Activated T-helper 2 cell treated with anti-CD3 and anti-CD28 coated beads, Interferon-gamma antibody, Interleukin-2, Interleukin-4, amounts not matched to agents 10 μg/mL and 5 μg/mL and 100 μg/mL, durations not matched to agents 14 hours and 24 hours and 36 hours (primary cell): ENCODE data around the gene PDE7B. TPM values are rescaled to one million over a fixed set of nuclear protein-coding genes. Genes with fewer than 3 reads are reported as not detected.
"Not testable (repeated sequence)": the region's sequence is repeated elsewhere in the genome, so short reads cannot be mapped to it uniquely, and the experiment has no call there.

ENCODE experiments used
- DNase-seq: peaks from one replicate; pipeline ENCODE4 v3.0.0; 2021; ENCODE audit warnings: low spot score
- H3K27ac Mint-ChIP-seq: one replicate; pipeline ENCODE4 v1.8.0; 2021; ENCODE audit warnings: mixed read lengths
- H3K27me3 Mint-ChIP-seq: one replicate; pipeline ENCODE4 v1.8.0; 2021; ENCODE audit warnings: low read depth, mixed read lengths
- H3K36me3 Mint-ChIP-seq: one replicate; pipeline ENCODE4 v1.8.0; 2021; ENCODE audit warnings: low read depth, mixed read lengths
- H3K4me1 Mint-ChIP-seq: one replicate; pipeline ENCODE4 v1.8.0; 2021; ENCODE audit warnings: low read depth, mixed read lengths
- H3K4me3 Mint-ChIP-seq: one replicate; pipeline ENCODE4 v1.8.0; 2021; ENCODE audit warnings: low read depth, mild to moderate bottlenecking, moderate library complexity, mixed read lengths
- H3K9me3 Mint-ChIP-seq: one replicate; pipeline ENCODE4 v1.8.0; 2021; ENCODE audit warnings: mixed read lengths
- intact Hi-C: fragments of 100-400 bp; cut with micrococcal nuclease; formaldehyde crosslinking; loops from one replicate; pipeline ENCODE4 v1.15.1; 2023
- total RNA-seq: library from RNA; stranded (reverse); gene quantifications from 2 replicates; pipeline ENCODE4 v1.2.3, GENCODE V29; 2022

Gene PDE7B
- total RNA-seq, 1 donor from 2014 or later = 28.8 TPM

- H3K27ac Mint-ChIP-seq = peak overlapping the region; percentile 81
- intact Hi-C loops = loop anchor here (1.0 to 5.0 kb wide), 8 partner anchors 14 to 348 kb away; no protein-coding TSS in a partner anchor
Measured at GRCh38 chr6:135854799-135855198, 3.3 kb downstream of the PDE7B start.

GRCh38 chr6:135858931-135859330 lies 7.4 kb downstream of the PDE7B start:
- Mint-ChIP-seq H3K27ac (no peak overlapping the region), H3K27me3 (no peaks in the 10 kb centered on the region), H3K36me3 (peaks cover 71% of the 10 kb centered on the region), H3K9me3 (no peaks in the 10 kb centered on the region), H3K4me3 (no peak overlapping the region), H3K4me1 (peaks cover 51% of the 10 kb centered on the region)
- no peak for DNase-seq
- intact Hi-C loops = no loop called here

More at GRCh38 chr6:135854799-135855198, 3.3 kb downstream of the PDE7B start:
- H3K9me3 Mint-ChIP-seq = no peaks in the 10 kb centered on the region
- H3K36me3 Mint-ChIP-seq = peaks cover 64% of the 10 kb centered on the region
- DNase-seq = no peak
- H3K27me3 Mint-ChIP-seq = no peaks in the 10 kb centered on the region
- peak overlapping the region; percentile 94 for H3K4me3 Mint-ChIP-seq
- H3K4me1 Mint-ChIP-seq = peaks cover 47% of the 10 kb centered on the region

- peaks cover 12% of the 10 kb centered on the region for H3K9me3 Mint-ChIP-seq
- no peak overlapping the region for H3K4me3 Mint-ChIP-seq
- H3K36me3 Mint-ChIP-seq = peaks cover 69% of the 10 kb centered on the region
- intact Hi-C loops = no loop called here
- peaks cover 40% of the 10 kb centered on the region for H3K4me1 Mint-ChIP-seq
- H3K27ac Mint-ChIP-seq = no peak overlapping the region
- H3K27me3 Mint-ChIP-seq = no peaks in the 10 kb centered on the region
- DNase-seq = no peak
Measured at GRCh38 chr6:135860361-135860760, 8.9 kb downstream of the PDE7B start.

- peaks cover 36% of the 10 kb centered on the region for H3K4me1 Mint-ChIP-seq
- intact Hi-C loops = no loop called here
- H3K27me3 Mint-ChIP-seq = no peaks in the 10 kb centered on the region
- H3K36me3 Mint-ChIP-seq = peaks cover 66% of the 10 kb centered on the region
- H3K4me3 Mint-ChIP-seq = no peak overlapping the region
- H3K9me3 Mint-ChIP-seq = peaks cover 14% of the 10 kb centered on the region
- no peak overlapping the region for H3K27ac Mint-ChIP-seq
- DNase-seq = no peak
Measured at GRCh38 chr6:135861189-135861588, 9.7 kb downstream of the PDE7B start.

GRCh38 chr6:135864929-135865328 lies 13.4 kb downstream of the PDE7B start:
- intact Hi-C loops = not testable (repeated sequence)

GRCh38 chr6:135866445-135867123 lies 15.1 kb downstream of the PDE7B start:
- no peak for DNase-seq
- no peak overlapping the region for H3K27ac Mint-ChIP-seq
- H3K27me3 Mint-ChIP-seq = no peaks in the 10 kb centered on the region
- peaks cover 43% of the 10 kb centered on the region for H3K4me1 Mint-ChIP-seq
- H3K36me3 Mint-ChIP-seq = peaks cover 61% of the 10 kb centered on the region
- peaks cover 14% of the 10 kb centered on the region for H3K9me3 Mint-ChIP-seq
- intact Hi-C loops = no loop called here
- no peak overlapping the region for H3K4me3 Mint-ChIP-seq

More at GRCh38 chr6:135864929-135865328, 13.4 kb downstream of the PDE7B start:
- H3K36me3 Mint-ChIP-seq = peaks cover 57% of the 10 kb centered on the region
- H3K4me1 Mint-ChIP-seq = peaks cover 38% of the 10 kb centered on the region
- not testable (repeated sequence) for H3K4me3 Mint-ChIP-seq, H3K27ac Mint-ChIP-seq, DNase-seq, H3K27me3 Mint-ChIP-seq
- peaks cover 14% of the 10 kb centered on the region for H3K9me3 Mint-ChIP-seq

GRCh38 chr6:135867332-135867731 lies 15.8 kb downstream of the PDE7B start:
- H3K27me3 Mint-ChIP-seq = no peaks in the 10 kb centered on the region
- no peak overlapping the region for H3K27ac Mint-ChIP-seq
- no peak for DNase-seq
- peaks cover 43% of the 10 kb centered on the region for H3K4me1 Mint-ChIP-seq
- peaks cover 14% of the 10 kb centered on the region for H3K9me3 Mint-ChIP-seq
- H3K4me3 Mint-ChIP-seq = no peak overlapping the region
- intact Hi-C loops = no loop called here
- peaks cover 64% of the 10 kb centered on the region for H3K36me3 Mint-ChIP-seq

- H3K9me3 Mint-ChIP-seq = peaks cover 7% of the 10 kb centered on the region
- H3K27ac Mint-ChIP-seq = peak overlapping the region; percentile 62
- peaks cover 61% of the 10 kb centered on the region for H3K36me3 Mint-ChIP-seq
- H3K4me3 Mint-ChIP-seq = no peak overlapping the region
- H3K4me1 Mint-ChIP-seq = peaks cover 48% of the 10 kb centered on the region
- DNase-seq = no peak
- intact Hi-C loops = loop anchor here (2.0 kb wide), 1 partner anchor 15 kb away; no protein-coding TSS in a partner anchor
- H3K27me3 Mint-ChIP-seq = no peaks in the 10 kb centered on the region
Measured at GRCh38 chr6:135869857-135870256, 18.4 kb downstream of the PDE7B start.

- H3K9me3 Mint-ChIP-seq = no peaks in the 10 kb centered on the region
- DNase-seq = no peak
- peaks cover 43% of the 10 kb centered on the region for H3K4me1 Mint-ChIP-seq
- H3K27ac Mint-ChIP-seq = peak overlapping the region; percentile 31
- peaks cover 55% of the 10 kb centered on the region for H3K36me3 Mint-ChIP-seq
- H3K4me3 Mint-ChIP-seq = no peak overlapping the region
- no peaks in the 10 kb centered on the region for H3K27me3 Mint-ChIP-seq
- intact Hi-C loops = no loop called here
Measured at GRCh38 chr6:135870722-135871121, 19.2 kb downstream of the PDE7B start.

GRCh38 chr6:135871296-135871695 lies 19.8 kb downstream of the PDE7B start:
- Mint-ChIP-seq H3K9me3 (no peaks in the 10 kb centered on the region), H3K27ac (peak overlapping the region; percentile 5), H3K27me3 (no peaks in the 10 kb centered on the region), H3K4me1 (peaks cover 47% of the 10 kb centered on the region), H3K4me3 (no peak overlapping the region), H3K36me3 (peaks cover 58% of the 10 kb centered on the region)
- intact Hi-C loops = no loop called here
- DNase-seq = no peak

GRCh38 chr6:135871878-135872277 lies 20.4 kb downstream of the PDE7B start:
- DNase-seq = no peak
- intact Hi-C loops = no loop called here
- Mint-ChIP-seq H3K27me3 (no peaks in the 10 kb centered on the region), H3K27ac (no peak overlapping the region), H3K4me3 (no peak overlapping the region), H3K9me3 (no peaks in the 10 kb centered on the region), H3K4me1 (peaks cover 46% of the 10 kb centered on the region), H3K36me3 (peaks cover 57% of the 10 kb centered on the region)

GRCh38 chr6:135875446-135875845 lies 23.9 kb downstream of the PDE7B start:
- no peaks in the 10 kb centered on the region for H3K9me3 Mint-ChIP-seq
- intact Hi-C loops = no loop called here
- H3K27ac Mint-ChIP-seq = no peak overlapping the region
- no peak for DNase-seq
- peaks cover 51% of the 10 kb centered on the region for H3K36me3 Mint-ChIP-seq
- H3K4me3 Mint-ChIP-seq = no peak overlapping the region
- H3K27me3 Mint-ChIP-seq = no peaks in the 10 kb centered on the region
- H3K4me1 Mint-ChIP-seq = peaks cover 57% of the 10 kb centered on the region

- Mint-ChIP-seq H3K4me1 (peaks cover 57% of the 10 kb centered on the region), H3K27ac (no peak overlapping the region), H3K36me3 (peaks cover 51% of the 10 kb centered on the region), H3K9me3 (no peaks in the 10 kb centered on the region), H3K27me3 (no peaks in the 10 kb centered on the region), H3K4me3 (no peak overlapping the region)
- no peak for DNase-seq
- intact Hi-C loops = no loop called here
Measured at GRCh38 chr6:135876058-135876457, 24.6 kb downstream of the PDE7B start.
